KG1 (cell line): ENCODE data around the gene ASB16.
"Not testable (repeated sequence)": the region's sequence is repeated elsewhere in the genome, so short reads cannot be mapped to it uniquely, and the experiment has no call there.

Experiments used
- DNase-seq: peaks from one replicate; lab custom pipeline; 2025; lab: John Stamatoyannopoulos, UW

Gene ASB16

DNA sequence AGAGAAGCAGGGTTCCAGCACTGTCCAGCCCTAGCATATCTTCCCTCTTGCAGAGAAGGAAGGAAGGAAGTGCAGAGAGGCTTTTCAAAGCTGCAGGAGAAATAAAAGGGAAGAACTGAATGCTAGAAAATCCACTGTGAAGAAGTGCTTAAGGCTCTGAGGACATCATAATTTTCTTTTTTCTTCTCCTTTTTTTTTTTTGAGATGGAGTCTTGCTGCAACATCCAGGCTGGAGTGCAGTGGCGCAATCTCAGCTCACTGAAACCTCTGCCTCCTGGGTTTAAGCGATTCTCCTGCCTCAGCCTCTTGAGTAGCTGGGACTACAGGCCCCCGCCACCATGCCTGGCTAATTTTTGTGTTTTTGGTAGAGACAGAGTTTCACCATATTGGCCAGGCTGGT lies 21.4 kb upstream of the ASB16 start:
- not testable (repeated sequence) for DNase-seq

DNA sequence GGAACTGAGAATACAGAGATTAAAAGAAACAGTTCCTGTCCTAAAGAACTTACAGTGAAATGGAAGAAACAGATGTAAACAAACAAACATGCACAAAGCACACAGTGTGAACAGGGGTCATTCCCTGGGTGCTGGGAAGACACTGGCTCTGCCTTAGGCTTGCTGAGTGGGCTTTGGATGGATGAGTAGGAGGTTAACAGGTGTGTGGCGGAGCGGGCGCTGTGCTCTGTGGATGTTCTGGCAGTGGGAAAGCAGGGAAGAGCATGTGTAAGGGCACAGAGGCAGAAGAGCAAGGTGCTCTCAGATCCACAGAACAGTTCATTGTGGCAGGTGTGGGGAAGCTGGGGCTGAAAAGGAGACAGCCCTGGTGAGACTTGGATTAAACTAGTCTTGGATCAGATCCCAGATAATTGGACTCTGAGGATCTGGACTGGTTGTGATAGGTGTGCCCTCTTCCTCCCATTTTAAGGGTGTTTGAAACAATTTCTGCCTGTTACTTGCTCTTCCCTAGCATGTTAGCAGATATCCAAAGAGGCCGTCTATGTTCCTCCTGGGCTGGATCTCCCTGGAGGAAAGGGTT lies 20.7 kb upstream of the ASB16 start:
- no peak for DNase-seq

DNA sequence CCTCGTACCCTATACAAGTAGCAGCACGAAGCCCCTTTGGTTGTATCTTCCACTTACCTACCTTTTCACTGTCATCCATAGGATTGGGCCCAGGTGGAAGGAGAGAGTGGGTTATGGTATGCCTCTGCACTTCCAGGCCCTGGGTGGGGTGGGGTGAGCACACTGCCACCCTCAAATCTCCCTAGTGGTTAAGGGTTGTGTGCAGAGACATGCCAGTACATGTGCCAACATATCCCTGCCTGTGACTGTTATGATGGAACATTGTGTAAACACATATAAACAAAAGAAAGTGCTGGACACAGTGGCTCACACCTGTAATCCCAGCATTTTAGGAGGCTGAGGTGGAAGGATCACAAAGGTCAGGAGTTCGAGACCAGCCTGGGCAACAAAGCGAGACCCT lies 17.6 kb upstream of the ASB16 start:
- no peak for DNase-seq

DNA sequence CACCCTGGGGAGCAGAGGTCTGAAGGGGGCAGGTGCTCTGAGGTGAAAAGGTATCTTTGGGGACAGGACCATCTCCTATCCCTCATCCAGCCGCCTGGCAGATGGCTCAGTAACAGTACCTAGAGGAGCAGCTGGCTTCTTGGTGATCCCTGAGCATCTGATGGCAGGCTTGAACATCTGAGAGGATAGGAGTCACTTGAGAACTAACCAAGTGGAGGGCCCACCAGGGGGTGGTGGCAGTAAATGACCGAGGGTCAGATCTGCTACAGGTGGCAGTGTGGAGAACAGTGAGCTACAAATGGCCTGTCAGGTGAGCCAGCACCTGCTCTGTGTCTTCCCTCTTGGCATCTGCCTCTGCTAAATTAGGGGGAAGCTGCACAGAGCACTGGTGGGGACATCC lies 15.0 kb upstream of the ASB16 start:
- DNase-seq: no peak

DNA sequence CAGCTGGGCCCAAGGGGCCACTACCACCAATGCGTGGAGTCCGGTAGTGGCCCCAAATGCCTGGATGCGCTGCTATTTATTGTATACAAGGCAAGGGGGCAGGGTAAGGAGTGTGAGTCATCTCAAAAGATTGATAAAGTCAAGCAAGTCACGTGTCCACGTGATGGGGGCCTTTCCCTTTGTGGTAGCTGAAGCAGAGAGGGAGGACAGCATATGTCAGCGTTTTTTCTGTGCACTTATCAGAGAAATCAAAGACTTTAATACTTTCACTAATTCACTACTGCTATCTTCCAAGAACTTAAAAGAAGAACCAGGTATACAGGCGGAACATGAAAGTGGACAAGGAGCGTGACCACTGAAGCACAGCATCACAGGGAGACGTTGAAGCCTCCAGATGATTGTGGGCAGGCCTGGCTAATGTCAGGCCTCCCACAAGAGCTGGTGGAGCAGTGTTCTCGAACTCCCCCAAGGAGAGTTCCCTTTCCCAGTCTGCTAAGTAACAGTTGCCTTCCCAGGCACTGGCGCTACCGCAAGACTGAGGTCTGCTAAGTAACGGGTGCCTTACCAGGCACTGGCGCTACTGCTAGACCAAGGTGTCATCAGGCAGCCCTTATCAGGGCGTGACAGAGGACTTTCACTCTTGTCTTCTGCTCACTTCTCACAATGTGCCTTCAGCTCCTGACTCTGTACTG lies 10.8 kb upstream of the ASB16 start:
- DNase-seq: no peak

DNA sequence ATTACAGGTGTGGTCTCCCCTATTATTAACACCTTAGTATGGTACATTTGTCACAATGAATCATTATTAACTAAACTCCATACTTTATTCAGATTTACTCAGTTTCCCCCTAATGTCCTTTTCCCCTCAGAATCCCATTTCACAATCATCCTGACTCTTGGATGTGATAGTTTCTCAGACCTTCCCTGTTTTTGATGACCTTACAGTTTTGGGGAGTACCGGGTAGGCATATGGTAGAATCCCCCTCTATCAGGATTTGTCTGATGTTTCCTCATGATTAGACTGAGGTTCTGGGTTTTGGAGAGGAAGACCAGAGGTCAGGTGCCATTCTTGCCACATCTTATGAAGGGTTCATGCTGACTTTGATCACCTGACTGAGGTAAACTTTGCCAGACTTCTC lies 6.0 kb upstream of the ASB16 start:
- no peak for DNase-seq

DNA sequence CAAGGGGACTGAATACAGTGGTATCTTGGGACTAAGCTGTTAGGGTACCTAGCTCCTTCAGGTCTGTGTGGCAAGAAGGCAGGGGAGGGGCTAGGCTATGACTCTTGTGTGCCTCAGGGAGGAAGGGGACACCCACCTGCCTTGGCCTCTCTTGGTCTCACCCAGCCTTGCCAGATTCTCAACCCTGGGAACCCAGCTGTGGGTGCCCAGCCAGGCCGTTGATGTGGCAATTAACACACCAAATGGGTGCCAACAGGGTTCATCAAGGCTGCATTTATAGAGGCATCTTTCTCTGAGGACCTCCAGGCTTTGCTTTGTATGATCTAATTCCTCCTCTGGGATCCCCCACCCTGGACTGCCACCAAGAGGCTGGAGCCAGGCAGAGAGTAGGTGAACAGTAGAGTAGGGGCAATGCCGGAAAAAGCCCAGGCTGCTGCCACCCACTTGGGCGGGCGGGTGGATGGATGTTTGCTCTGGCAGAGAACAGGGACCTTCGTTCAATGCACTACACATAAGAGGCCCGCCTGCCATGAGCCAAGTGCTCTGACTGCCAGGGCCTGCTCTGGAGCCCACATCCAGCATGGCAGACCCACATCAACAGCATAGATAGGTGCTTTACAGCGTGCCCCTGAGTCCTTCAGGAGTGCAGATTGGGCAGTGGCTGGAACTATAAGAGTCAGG lies 3.2 kb upstream of the ASB16 start:
- DNase-seq: no peak

DNA sequence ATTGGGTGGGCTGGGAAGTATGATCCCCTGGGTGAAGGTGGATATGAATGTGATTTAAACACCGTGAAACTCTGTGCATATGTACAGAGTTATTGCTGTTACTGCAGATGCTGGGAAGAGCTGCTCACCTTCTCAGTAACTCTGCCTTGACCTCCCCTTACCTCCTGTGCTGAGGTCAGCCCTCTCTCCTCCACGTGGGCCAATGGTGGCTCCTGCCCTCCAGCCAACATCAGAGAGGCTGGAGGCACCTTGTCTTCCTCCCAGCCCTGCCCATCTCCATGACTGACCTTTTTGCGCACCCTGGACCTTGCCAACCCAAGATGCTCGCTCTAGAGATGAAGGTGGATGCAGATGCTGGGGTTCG lies 387 bp upstream of the ASB16 start:
- DNase-seq: no peak

DNA sequence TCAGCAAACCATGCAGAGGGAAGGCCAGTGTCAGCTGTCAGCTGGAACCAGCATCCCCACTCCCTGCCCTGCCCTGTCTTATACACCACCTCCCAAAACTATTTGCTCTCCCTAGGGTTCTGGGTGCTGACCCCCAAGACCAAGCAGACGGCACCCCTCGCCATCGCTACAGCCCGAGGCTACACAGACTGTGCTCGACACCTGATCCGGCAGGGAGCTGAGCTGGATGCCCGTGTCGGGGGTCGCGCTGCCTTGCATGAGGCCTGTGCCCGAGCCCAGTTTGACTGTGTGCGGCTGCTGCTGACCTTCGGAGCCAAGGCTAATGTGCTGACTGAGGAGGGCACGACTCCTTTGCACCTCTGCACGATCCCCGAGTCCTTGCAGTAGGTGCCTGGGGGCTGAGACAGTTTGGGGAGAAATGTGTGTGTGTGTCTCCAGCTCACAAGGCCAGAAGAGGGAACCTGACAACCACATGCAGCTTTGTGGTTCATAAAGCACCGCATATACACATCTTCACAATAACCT lies 1.5 kb downstream of the ASB16 start:
- no peak for DNase-seq

DNA sequence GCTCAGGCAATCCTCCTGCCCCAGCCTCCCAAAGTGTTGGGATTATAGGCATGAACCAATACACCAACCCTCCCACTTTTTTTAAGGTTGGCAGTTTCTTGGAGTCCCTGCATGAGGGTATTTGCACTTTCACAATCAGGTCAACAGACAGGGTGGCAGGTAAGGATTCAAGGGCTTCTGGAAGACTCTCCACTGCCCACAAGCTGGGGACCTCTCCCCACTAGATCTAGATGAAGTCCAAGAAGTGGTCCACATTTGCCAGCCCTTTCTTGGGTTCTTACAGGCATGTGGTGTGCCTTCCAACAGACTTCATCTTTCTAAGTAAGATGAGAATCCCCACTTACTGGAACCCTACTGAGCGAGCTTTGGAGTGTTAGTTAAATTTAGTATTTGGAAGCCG lies 3.9 kb downstream of the ASB16 start:
- no peak for DNase-seq

DNA sequence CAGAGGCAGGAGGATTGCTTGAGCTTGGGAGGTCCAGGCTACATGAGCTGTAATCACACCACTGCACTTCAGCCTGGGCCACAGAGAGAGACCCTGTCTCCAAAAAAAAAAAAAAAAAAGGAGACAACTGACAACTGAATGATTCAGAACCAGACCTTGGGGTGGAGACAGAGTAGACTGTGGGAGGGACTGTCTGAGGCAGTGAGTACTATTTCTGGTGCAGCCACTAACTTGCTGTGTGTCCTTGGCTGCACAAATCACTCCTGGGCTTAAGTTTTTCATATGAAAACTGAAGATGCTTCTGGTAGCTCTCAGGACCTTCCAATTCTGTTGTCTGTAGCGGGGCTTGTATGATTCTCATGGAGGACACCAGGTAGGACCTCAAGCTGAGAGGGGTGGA lies 5.8 kb downstream of the ASB16 start:
- DNase-seq: no peak

DNA sequence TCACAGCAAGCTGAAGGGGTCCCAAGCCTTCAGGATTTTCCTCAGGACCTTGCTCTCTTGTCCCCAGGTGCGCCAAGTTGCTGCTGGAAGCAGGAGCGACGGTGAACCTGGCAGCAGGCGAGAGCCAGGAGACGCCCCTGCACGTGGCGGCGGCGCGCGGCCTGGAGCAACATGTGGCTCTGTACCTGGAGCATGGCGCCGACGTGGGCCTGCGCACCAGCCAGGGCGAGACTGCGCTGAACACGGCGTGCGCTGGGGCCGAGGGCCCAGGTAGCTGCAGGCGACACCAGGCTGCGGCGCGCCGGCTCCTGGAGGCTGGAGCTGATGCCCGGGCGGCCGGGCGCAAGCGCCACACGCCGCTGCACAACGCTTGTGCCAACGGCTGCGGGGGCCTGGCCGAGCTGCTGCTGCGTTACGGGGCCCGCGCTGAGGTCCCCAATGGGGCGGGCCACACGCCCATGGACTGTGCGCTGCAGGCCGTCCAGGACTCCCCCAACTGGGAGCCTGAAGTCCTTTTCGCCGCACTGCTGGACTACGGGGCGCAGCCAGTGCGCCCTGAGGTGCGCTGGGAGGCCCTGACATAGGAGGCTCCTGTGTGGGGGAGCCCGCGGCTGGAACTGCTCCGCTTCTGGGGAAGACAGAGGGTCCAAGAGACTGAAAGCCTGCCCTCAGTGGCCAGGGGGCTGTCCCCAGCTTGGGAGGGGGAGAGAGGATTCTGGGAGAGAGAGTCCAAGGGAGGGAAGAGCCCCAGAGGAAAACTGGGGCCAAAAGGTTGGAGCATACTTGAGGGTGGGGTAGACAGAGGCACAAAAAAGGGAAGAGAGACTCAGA lies 6.4 kb downstream of the ASB16 start:
- no peak for DNase-seq

DNA sequence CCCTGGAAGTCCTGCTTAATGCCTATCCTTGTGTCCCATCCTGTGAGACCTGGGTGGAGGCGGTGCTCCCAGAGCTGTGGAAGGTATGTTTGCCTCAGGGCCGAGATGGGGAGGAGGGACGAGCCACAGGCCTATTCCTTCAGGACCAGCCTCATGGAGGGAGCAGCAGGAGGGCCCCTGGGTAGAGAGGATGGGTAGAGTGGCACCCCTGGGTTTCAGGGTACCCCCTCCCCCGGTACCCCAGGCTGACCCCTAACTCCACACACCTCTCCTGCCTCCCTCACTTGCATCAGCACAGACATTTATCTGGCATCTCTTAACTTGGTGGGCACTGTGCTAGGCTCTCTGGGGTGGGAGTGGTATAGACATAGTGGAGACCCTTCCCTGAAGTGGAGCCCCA lies 7.1 kb downstream of the ASB16 start:
- DNase-seq: no peak

DNA sequence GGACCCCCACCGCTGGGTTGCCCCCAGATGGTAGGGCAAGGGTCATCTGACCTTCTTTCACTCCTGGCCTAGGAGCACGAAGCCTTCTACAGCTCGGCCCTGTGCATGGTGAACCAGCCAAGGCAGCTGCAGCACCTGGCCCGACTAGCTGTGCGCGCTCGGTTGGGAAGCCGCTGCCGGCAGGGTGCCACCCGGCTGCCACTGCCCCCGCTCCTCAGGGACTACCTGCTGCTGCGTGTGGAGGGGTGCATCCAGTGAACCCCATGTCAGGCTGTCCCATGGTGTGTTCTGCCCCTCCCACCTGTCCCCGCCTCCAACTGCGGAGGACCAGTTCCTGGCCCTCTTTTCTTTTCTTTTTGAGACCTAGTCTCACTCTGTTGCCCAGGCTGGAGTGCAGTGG lies 7.6 kb downstream of the ASB16 start:
- DNase-seq: no peak

DNA sequence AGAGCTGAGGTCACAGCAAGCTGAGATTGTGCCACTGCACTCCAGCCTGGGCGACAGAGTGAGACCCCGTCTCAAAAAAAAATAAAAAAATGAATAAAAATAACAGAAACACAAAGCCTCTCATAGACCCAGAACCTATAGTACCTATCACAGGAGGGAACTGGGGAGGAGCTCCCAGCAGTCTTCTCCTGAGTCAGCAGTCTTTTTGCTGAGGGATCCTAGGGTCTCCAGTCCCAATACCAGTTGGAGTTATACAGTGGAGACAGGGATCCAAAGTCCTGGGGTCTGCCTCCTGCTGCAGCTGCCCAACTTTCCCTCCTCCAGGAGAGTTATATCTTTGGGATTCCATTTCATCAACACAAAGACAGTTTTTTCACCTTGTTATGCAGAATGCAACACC lies 12.5 kb downstream of the ASB16 start:
- no peak for DNase-seq

DNA sequence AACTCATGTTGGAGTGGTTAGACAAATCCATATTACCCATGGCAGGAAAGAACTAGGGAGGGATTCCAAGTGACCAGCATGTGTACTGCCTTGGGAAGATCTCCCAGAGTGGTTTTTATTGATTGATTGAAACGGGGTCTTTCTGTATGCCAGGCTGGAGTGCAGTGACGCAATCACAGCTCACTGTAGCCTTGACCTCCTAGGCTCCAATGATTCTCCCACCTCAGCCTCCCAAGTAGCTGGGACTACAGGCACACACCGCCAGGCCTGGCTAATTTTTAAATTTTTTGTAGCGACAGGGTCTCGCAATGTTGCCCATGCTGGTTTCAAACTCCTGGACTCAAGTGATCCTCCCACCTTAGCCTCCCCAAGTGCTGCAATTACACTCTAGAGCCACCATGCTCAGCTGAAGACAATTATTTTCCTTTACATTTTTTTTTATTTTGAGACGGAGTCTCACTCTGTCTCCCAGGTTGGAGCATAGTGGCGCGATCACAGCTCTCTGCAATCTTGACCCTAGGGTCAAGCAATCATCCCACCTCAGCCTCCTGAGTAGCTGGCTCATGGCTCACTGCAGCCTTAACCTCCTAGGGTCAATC lies 13.8 kb downstream of the ASB16 start:
- DNase-seq: no peak

DNA sequence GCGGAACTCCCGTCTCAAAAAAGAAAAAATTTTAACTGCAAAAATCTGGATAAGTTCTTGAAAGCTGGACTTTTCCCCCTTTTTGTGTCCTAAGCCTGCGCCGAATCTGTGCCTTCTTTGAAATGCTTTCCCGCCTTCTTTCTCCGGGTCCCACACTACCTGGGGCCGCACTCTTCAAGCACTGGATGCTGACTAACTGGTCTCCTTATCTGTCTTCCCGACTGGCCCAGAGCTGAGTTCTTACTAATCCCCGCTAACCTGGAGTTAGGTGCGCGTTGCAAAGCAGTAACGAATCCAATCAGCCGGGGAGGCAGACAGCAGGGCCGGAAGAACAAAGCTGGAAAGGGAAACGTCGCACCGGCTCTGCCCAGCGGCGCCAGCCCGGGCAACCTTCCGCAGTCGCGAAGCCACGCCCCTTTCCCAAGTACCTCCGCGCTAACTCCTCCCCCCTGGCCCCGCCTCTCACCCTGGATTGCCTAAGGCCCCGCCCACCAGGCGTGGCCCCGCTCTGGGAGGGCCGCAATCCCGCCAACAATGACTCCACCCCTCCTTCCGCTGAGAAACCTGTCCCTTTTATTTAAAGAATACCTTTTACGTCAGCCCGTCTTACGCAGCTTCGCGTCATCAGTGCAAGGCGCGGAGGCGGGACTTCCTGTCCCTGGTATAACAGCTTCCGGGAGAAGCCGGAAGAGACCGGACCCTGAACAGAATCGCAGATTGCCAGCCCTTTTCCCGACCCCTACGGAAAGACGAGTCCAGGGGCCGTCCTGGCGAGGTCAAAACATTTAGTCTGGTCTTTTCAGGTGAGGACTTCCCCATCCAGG lies 16.0 kb downstream of the ASB16 start, which contains the start of gene TMUB2:
TMUB2 (plus strand) TSS at position 666 of the 824 bp plus-strand sequence. CDS start 737 bp downstream, outside the sequence.
- peak; percentile 98 for DNase-seq

DNA sequence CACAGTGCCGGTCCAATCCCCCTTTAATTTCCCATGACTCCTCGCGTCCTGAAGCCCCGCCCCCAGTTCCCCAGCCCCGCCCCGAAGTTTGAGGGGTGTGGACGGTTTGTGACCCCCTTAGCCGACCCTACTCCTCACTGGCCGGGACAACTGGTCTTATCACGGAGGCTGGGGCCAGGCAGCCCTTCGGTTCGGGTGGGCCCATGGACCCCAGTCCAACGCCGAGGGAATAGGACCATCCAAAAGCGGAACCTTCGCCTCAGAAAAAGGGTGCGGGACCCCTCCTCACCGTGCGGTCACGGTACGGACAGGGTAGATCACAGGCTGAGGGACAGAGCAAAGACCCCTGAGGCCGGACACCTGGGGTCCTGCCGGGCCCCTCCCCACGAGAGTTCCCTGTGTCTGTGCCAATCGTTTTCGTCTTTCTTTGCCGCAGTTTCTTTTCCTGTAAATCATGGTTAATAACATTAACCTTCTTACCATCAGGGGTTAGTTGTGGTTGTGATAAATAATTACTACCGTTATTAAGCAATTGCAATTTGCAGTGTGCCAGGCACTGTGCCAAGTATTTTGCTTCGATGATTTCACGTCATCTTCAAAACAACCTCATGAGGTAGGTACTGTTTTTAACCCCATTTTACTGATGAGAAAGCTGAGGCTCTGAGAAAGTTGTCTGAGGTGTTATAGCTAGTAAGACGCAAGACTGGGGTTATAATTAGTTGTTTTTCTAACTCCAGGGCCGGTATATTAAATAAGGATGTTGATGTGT lies 16.8 kb downstream of the ASB16 start:
- DNase-seq: no peak

DNA sequence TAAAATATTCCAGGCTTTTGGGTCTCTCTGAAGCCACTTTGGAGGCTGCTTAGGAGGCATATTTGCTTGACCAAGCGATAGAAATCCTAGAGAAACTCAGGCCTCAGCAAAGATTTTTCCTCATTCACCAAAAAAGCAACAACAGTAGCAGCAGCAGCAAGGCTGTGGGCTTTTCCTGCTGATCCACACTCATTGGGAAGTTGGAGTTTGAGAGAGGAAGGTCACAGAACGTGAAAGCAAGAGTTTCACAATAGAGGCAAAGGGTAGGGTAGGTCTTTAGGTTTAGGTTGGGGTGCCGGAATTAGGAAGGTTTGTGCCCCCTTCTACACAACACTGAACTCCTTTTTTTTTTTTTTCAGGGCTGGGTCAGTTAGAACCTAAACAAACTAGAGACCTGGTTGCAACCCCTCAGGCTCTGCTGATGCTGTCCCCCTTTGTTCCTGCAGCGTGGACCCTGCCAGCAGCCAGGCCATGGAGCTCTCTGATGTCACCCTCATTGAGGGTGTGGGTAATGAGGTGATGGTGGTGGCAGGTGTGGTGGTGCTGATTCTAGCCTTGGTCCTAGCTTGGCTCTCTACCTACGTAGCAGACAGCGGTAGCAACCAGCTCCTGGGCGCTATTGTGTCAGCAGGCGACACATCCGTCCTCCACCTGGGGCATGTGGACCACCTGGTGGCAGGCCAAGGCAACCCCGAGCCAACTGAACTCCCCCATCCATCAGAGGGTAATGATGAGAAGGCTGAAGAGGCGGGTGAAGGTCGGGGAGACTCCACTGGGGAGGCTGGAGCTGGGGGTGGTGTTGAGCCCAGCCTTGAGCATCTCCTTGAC lies 18.3 kb downstream of the ASB16 start:
- no peak for DNase-seq
